MM.1S (cell line): ENCODE measurements around the gene GASK1B.

ENCODE experiments used
- CTCF ChIP-seq: fragments of 300-600 bp; sonication (generic); IDR thresholded peaks from 2 replicates; pipeline ENCODE4 v1.5.1; 2016; ENCODE audit warnings: antibody characterized with exemption, low read length, mixed read lengths
- EZH2 ChIP-seq: fragments of 300-600 bp; sonication (generic); optimal IDR thresholded peaks from 2 replicates; pipeline ENCODE3; 2017; ENCODE audit warnings: low read depth, mild to moderate bottlenecking, antibody characterized with exemption, low read length, mixed read lengths
- EZH2phosphoT487 ChIP-seq: fragments of 300-600 bp; sonication (generic); IDR thresholded peaks from 2 replicates; pipeline ENCODE4 v1.6.1; 2018; ENCODE audit warnings: antibody characterized with exemption, low read length

GRCh38 chr4:158134222-158134621 lies 38.6 kb downstream of the GASK1B start:
- TF ChIP-seq CTCF (no peak), EZH2phosphoT487 (no peak), EZH2 (no peak)
